GM12801 (cell line): ENCODE data around the gene CDK11B.

Experiments
- CTCF ChIP-seq: IDR thresholded peaks from one replicate; pipeline ENCODE4 v1.5.1; 2011; ENCODE audit warnings: control low read depth; ENCODE audit not compliant: insufficient read length; ENCODE audit errors: extremely low read depth

Gene CDK11B

GRCh38 chr1:1612104-1612400, 46.8 kb downstream of the CDK11B start:
- TF ChIP-seq CTCF, result no peak

- no peak for TF ChIP-seq CTCF
Measured at GRCh38 chr1:1610796-1611195, 48.0 kb downstream of the CDK11B start.

GRCh38 chr1:1609822-1610485, 48.9 kb downstream of the CDK11B start:
- no peak for TF ChIP-seq CTCF

DNA sequence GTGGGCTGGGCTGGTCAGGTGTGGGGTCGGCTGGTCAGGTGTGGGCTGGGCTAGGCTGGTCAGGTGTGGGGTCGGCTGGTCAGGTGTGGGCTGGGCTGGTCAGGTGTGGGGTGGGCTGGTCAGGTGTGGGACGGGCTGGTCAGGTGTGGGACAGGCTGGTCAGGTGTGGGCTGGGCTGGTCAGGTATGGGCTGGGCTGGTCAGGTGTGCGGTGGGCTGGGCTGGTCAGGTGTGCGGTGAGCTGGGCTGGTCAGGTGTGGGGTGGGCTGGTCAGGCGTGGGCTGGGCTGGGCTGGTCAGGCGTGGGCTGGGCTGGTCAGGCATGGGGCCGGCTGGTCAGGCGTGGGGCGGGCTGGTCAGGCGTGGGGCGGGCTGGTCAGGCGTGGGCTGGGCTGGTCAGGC, 52.6 kb downstream of the CDK11B start:
- no peak for TF ChIP-seq CTCF

DNA sequence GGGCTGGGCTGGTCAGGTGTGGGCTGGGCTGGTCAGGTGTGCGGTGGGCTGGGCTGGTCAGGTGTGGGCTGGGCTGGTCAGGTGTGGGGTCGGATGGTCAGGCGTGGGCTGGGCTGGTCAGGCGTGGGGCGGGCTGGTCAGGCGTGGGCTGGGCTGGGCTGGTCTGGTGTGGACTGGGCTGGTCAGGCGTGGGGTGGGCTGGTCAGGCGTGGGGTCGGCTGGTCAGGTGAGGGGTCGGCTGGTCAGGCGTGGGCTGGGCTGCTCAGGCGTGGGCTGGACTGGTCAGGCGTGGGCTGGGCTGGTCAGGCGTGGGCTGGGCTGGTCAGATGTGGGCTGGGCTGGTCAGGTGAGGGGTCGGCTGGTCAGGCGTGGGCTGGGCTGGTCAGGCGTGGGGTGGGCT, 53.1 kb downstream of the CDK11B start:
- TF ChIP-seq CTCF, result no peak

DNA sequence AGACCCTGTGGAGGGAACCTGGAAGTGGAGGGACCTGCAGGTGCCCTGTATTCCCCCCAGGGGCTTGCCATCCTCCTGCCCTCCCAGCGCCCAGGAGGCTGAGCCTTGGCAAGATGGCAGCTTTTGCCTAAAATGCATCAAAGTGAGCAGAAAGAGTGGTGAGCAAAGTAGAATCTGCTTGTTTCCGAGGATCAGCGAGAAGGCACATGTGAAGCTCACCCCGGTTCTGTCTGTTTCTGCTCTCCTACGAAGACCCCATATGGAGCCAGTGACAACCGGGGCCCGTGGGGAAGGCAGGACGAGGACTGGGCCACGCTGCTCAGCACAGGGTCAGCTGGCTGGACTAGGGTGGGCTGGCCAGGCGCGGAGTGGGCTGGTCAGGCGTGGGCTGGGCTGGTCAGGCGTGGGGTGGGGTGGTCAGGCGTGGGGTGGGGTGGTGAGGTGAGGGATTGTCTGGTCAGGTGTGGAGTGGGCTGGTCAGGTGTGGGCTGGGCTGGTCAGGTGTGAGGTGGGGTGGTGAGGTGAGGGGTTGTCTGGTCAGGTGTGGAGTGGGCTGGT, 53.7 kb downstream of the CDK11B start:
- no peak for TF ChIP-seq CTCF

DNA sequence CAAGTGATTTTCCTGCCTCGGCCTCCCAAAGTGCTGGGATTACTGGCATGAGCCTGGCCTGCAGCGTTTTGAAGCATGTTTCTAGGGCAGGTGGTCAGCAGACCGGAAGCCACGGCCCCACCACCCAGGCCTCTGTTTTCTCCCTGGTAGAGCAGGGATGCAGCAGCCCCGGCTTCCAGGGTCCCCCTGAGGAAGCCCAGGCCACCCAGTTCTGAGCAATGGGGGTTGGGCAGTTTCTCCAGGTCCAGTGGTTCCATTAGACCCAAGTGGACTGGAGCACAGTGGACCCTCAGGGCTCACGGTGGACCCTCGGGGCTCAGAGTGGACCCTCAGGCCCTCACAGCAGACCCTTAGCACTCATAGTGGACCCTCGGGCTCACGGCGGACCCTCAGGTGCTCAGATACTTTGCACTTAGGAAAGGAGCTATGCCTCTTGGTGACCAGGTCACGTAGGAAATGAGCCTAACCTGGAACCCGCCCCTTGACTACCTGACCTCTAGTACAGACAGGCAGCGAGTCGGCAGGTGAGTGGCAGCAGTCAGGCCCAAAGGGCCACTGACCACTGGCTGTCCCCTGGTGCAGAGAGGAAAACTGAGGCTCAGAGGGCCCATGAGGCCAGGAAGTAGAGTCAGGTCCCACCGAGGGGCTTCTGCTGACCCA, 54.3 kb downstream of the CDK11B start:
- no peak for TF ChIP-seq CTCF
